Measurements from ENCODE around the gene ATP5PO.

GRCh38 chr21:33904041-33904440 lies 11.6 kb downstream of the ATP5PO start:
- TF ChIP-seq, protein P1, sequence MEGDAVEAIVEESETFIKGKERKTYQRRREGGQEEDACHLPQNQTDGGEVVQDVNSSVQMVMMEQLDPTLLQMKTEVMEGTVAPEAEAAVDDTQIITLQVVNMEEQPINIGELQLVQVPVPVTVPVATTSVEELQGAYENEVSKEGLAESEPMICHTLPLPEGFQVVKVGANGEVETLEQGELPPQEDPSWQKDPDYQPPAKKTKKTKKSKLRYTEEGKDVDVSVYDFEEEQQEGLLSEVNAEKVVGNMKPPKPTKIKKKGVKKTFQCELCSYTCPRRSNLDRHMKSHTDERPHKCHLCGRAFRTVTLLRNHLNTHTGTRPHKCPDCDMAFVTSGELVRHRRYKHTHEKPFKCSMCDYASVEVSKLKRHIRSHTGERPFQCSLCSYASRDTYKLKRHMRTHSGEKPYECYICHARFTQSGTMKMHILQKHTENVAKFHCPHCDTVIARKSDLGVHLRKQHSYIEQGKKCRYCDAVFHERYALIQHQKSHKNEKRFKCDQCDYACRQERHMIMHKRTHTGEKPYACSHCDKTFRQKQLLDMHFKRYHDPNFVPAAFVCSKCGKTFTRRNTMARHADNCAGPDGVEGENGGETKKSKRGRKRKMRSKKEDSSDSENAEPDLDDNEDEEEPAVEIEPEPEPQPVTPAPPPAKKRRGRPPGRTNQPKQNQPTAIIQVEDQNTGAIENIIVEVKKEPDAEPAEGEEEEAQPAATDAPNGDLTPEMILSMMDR (conservative IDR thresholded peaks at IDR 0.05 in 1 of 2, IDR thresholded peaks at IDR 0.05 in 1 of 2; ENCODE audit: extremely low read depth in 1 of 2, insufficient read depth in 1 of 2, low read depth in 1 of 2, low read length in 2 of 2), result no peak
- TF ChIP-seq EZH2 (IDR thresholded peaks at IDR 0.05; ENCODE audit: borderline replicate concordance, low read length), result no peak
